SK-N-SH treated with all-trans-retinoic acid at 6 μM for 48 hours (cell line): ENCODE results near the gene TBL1X.

Experiments
- ATAC-seq: fragments of 200-7000 bp; cut with Tn5 transposase; 3 replicates; pipeline ENCODE4 v1.9.1; 2020; ENCODE audit warnings: mild to moderate bottlenecking, moderate library complexity
- ARNTL ChIP-seq: fragments of 450-650 bp; formaldehyde crosslinking; IDR thresholded peaks from 2 replicates; pipeline ENCODE4 v1.5.0; 2020; ENCODE audit warnings: low read depth, mild to moderate bottlenecking, moderate library complexity, borderline replicate concordance
- BACH2 ChIP-seq: fragments of 250-450 bp; sonication (Bioruptor Pico); IDR thresholded peaks from 2 replicates; pipeline ENCODE4 v1.9.0; 2021; ENCODE audit warnings: mild to moderate bottlenecking, borderline replicate concordance
- CREB5 ChIP-seq: fragments of 250-450 bp; sonication (Bioruptor Pico); IDR thresholded peaks from 2 replicates; pipeline ENCODE4 v1.5.1; 2020; ENCODE audit warnings: low read depth, mild to moderate bottlenecking, moderate library complexity
- CSDC2 ChIP-seq: fragments of 250-450 bp; sonication (Bioruptor Pico); IDR thresholded peaks from 2 replicates; pipeline ENCODE4 v1.5.0; 2020; ENCODE audit warnings: mild to moderate bottlenecking, moderate library complexity
- ESRRG ChIP-seq: fragments of 250-450 bp; sonication (Bioruptor Pico); IDR thresholded peaks from 2 replicates; pipeline ENCODE4 v1.6.1; 2021; ENCODE audit warnings: mild to moderate bottlenecking
- GLIS3 ChIP-seq: fragments of 250-450 bp; sonication (Bioruptor Pico); IDR thresholded peaks from 2 replicates; pipeline ENCODE4 v1.5.0; 2020; ENCODE audit warnings: mild to moderate bottlenecking, moderate library complexity
- ISL1 ChIP-seq: fragments of 250-450 bp; sonication (Bioruptor Pico); IDR thresholded peaks from 2 replicates; pipeline ENCODE4 v2.1.2; 2022; ENCODE audit warnings: mild to moderate bottlenecking, moderate library complexity
- OSR1 ChIP-seq: fragments of 250-450 bp; sonication (Bioruptor Pico); IDR thresholded peaks from 2 replicates; pipeline ENCODE4 v1.8.0; 2022; ENCODE audit warnings: moderate library complexity, mild to moderate bottlenecking, inconsistent platforms
- PATZ1 ChIP-seq: fragments of 250-450 bp; sonication (Bioruptor Pico); IDR thresholded peaks from 2 replicates; pipeline ENCODE4 v1.8.0; 2020; ENCODE audit warnings: mild to moderate bottlenecking, moderate library complexity, borderline replicate concordance
- POU6F1 ChIP-seq: fragments of 250-450 bp; sonication (Bioruptor Pico); IDR thresholded peaks from 2 replicates; pipeline ENCODE4 v1.8.0; 2021; ENCODE audit warnings: low read depth, mild to moderate bottlenecking, moderate library complexity, borderline replicate concordance
- PPARA ChIP-seq: fragments of 250-450 bp; sonication (Bioruptor Pico); IDR thresholded peaks from 2 replicates; pipeline ENCODE4 v1.5.0; 2020; ENCODE audit warnings: mild to moderate bottlenecking, borderline replicate concordance
- RARB ChIP-seq: fragments of 250-450 bp; sonication (Bioruptor Pico); IDR thresholded peaks from 2 replicates; pipeline ENCODE4 v1.8.0; 2021; ENCODE audit warnings: mild to moderate bottlenecking, moderate library complexity
- SNAI2 ChIP-seq: fragments of 250-450 bp; sonication (Bioruptor Pico); IDR thresholded peaks from 2 replicates; pipeline ENCODE4 v1.5.0; 2020; ENCODE audit warnings: mild to moderate bottlenecking, moderate library complexity
- TCF4 ChIP-seq: fragments of 250-450 bp; sonication (Bioruptor Pico); IDR thresholded peaks from 2 replicates; pipeline ENCODE4 v1.8.0; 2021; ENCODE audit warnings: mild to moderate bottlenecking, moderate library complexity, borderline replicate concordance
- TOX ChIP-seq: fragments of 250-450 bp; sonication (Bioruptor Pico); IDR thresholded peaks from 2 replicates; pipeline ENCODE4 v1.8.0; 2021; ENCODE audit warnings: mild to moderate bottlenecking, moderate library complexity, borderline replicate concordance
- TSHZ2 ChIP-seq: fragments of 250-450 bp; sonication (Bioruptor Pico); IDR thresholded peaks from 2 replicates; pipeline ENCODE4 v1.5.0; 2020; ENCODE audit warnings: mild to moderate bottlenecking, moderate library complexity
- ZC3H10 ChIP-seq: fragments of 250-450 bp; sonication (Bioruptor Pico); IDR thresholded peaks from 2 replicates; pipeline ENCODE4 v1.5.1; 2021; ENCODE audit warnings: mild to moderate bottlenecking, moderate library complexity
- ZFP3 ChIP-seq: fragments of 250-450 bp; sonication (Bioruptor Pico); IDR thresholded peaks from 2 replicates; pipeline ENCODE4 v1.5.0; 2020; ENCODE audit warnings: mild to moderate bottlenecking, moderate library complexity
- ZFP30 ChIP-seq: fragments of 450-650 bp; formaldehyde crosslinking; IDR thresholded peaks from 2 replicates; pipeline ENCODE4 v1.5.0; 2022; ENCODE audit warnings: mild to moderate bottlenecking, moderate library complexity
- ZNF565 ChIP-seq: fragments of 450-650 bp; formaldehyde crosslinking; conservative IDR thresholded peaks from 2 replicates; pipeline ENCODE4 v1.5.0; 2020; ENCODE audit warnings: low read depth, mild to moderate bottlenecking, moderate library complexity
- ZNF70 ChIP-seq: fragments of 450-650 bp; formaldehyde crosslinking; IDR thresholded peaks from 2 replicates; pipeline ENCODE4 v1.5.0; 2020; ENCODE audit warnings: mild to moderate bottlenecking, moderate library complexity
- TF ChIP-seq, protein P1 (sequence below): fragments of 250-450 bp; sonication (Bioruptor Pico); IDR thresholded peaks from 2 replicates; pipeline ENCODE4 v1.5.1; 2021; ENCODE audit warnings: mild to moderate bottlenecking, moderate library complexity

TBL1X gene

DNA sequence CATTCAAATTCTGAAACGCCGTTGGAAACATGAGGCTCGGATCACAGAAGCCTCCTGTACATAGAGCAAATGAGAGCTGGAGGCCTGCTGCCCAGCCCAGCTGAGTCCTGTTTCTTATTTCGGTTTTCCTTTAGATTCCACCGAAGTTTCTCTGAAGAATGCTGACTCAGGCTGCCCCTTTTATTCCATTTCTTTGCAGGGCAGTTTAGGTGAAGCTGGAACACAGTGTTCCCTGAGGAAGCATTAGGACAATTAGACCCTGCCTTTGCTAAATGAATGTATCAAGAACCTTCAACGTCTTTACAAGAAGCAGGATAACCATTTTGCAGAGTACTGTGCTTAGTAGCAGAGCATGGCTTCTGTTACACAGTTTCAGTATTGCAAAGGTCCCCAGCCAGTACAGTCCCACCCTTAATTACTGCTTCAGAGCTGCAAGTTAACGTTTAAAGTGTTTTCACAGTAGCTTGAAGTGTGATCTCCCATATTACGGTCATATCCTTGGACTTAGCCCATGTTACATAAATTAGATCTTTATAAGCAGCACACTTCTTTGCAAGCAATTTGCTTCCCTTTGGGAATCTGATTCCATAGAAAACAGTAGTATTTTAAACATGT lies 117.0 kb downstream of the TBL1X start:
- no peak for ATAC-seq
- TF ChIP-seq POU6F1 (CRISPR knock-in tag) (no peak), PPARA (CRISPR knock-in tag) (no peak), ZNF565 (CRISPR knock-in tag) (no peak), ZFP30 (CRISPR knock-in tag) (no peak), ESRRG (CRISPR knock-in tag) (no peak), ARNTL (CRISPR knock-in tag) (no peak), RARB (CRISPR knock-in tag) (no peak), TOX (no peak), CSDC2 (CRISPR knock-in tag) (no peak), OSR1 (CRISPR knock-in tag) (no peak), TCF4 (CRISPR knock-in tag) (no peak), TSHZ2 (no peak), ZC3H10 (CRISPR knock-in tag) (no peak), SNAI2 (CRISPR knock-in tag) (no peak), GLIS3 (CRISPR knock-in tag) (no peak), ISL1 (no peak), CREB5 (CRISPR knock-in tag) (no peak), BACH2 (no peak)
- TF ChIP-seq, protein P1, sequence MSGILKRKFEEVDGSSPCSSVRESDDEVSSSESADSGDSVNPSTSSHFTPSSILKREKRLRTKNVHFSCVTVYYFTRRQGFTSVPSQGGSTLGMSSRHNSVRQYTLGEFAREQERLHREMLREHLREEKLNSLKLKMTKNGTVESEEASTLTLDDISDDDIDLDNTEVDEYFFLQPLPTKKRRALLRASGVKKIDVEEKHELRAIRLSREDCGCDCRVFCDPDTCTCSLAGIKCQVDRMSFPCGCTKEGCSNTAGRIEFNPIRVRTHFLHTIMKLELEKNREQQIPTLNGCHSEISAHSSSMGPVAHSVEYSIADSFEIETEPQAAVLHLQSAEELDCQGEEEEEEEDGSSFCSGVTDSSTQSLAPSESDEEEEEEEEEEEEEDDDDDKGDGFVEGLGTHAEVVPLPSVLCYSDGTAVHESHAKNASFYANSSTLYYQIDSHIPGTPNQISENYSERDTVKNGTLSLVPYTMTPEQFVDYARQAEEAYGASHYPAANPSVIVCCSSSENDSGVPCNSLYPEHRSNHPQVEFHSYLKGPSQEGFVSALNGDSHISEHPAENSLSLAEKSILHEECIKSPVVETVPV (CRISPR knock-in tag) = no peak

DNA sequence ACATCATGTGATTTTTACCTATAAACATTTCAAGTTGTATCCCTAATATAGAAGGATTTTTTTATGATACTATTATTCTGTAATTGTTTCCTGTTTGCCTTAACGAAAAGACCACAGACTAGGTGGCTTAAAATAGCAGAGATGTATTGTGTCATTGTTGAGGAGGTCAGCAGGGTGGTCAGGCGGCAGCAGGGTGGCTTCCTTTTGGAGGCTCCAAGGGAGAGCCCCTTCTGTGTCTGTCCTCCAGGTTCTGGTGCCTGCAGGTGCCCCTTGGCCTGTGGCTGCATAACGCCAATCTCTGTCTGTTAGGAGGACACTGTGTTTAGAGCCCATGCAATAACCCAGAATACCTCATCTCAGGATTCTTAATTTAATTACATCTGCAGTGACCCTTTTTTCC lies 118.1 kb downstream of the TBL1X start:
- no peak for ATAC-seq
- TF ChIP-seq ZNF70 (no peak), ZFP3 (CRISPR knock-in tag) (no peak), CSDC2 (CRISPR knock-in tag) (no peak), RARB (CRISPR knock-in tag) (no peak), BACH2 (no peak), OSR1 (CRISPR knock-in tag) (no peak), PATZ1 (CRISPR knock-in tag) (no peak), TOX (no peak), POU6F1 (CRISPR knock-in tag) (no peak)
